Right hindlimb (tissue), 1 donor: ENCODE measurements around the gene FAM170B.
A peak's percentile ranks its signal among the peaks of the same experiment; 100 is the strongest.

Source experiments
- DNase-seq: peaks from one replicate; pipeline ENCODE4 v3.0.0-alpha.2; 2018

The FAM170B gene

GRCh38 chr10:49119746-49120145 lies 14.1 kb downstream of the FAM170B start:
- no peak for DNase-seq

DNA sequence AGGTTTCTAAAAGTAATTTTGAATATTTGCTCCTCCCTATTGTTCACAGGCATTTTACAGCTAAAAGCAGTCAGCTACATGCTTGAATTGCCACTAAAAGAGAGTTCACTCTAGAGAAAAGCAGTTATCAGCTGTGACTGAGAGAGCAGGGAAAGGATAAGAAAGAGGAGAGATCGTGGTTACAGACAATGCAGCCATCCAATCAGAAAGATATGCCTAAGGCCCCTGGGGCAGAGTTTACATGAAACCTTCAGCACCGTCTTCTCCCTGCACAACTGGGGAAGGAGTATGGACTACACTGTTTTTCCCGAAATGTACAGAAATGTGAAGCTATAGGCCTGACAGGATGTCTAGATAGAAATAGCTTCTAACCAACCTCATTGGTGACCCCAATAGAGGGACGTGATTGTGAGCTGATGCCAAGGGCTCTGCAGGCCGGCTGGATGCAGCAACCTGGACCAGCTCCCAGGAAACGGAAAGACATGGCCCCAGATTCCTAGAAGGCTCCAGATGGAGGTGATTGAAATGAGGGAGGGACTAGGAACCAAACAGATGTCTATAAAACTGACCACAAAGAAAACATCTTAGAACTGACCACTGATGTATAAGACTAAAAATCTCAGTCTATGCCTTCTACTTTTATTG lies 15.3 kb downstream of the FAM170B start:
- DNase-seq: no peak

GRCh38 chr10:49117376-49118070 lies 16.3 kb downstream of the FAM170B start:
- DNase-seq: no peak

- DNase-seq: no peak
Observed at GRCh38 chr10:49116509-49117375, 17.1 kb downstream of the FAM170B start.

DNA sequence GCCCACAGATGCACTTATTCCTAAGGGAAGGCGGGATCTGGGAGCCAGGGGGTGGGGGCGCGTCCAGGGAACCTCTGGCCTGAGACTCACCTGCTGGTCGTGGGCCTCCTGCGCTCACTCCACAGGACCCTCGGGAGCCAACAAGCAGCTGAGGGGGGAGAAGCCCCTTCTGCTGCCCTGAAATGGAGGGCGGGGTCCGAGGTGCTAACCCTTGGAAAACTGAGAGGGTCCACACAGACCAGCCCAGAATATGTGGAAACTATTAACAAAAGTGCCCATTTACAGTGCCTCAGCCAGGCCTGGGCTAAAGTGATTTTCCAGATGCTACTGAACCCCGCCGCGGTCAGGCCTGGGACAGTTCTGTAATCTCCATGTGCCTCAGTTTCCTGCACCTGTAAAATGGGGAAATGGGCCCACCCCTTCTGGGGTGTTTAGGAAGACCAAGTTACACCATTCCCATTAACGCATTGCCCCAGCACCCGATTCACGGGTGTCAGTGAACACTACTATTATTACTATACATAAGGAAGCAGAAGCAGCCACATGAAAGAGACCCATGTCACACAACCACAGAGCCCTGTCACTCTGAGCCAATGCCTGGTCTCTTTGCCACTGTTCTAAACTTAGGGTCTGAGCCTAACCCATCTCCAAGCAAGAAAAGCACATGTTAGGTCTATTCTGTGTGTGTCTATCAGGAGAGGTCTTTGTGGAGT lies 17.9 kb downstream of the FAM170B start:
- DNase-seq: no peak

DNA sequence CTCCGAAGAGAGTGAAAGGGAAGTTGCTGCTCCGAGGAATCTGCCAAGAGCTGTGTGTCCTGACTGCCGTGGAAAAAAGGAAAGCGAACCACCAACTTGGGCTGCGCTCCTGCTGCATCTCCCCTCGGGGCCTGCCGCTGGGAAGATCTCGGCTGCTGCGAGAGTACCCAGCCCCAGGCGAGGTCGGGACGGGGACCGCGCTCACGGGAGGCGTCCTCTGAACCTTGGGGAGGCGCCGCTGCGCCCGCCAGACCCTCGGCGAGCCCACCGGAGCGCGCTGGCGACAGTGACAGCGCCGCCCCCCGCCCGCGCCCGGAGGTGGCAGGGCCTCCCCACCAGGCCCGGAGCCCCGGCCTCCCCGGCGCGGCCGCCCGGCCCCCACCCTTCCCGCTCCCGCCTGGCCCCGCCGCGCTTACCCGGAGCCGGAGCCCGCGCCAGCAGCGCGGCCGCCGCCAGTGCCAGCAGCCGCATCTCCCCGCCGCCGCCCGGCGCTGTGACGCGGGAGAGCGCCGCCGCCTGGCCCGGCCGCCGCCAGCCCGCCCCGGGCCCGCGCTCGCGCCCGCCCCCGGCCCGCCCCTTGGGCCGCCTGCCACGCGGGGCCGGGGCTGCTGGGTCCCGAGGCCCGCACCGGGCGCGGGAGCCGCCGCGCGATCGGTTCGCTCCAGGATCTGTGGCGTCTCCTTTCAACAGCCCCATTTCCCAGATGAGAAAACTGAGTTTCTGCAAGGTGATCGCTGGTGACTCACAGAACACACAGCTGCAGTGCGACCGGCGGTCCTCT lies 18.6 kb downstream of the FAM170B start, which contains the start of gene VSTM4:
Gene VSTM4 (minus strand): TSS at position 508 of the 781 bp plus-strand sequence. CDS start 37 bp downstream, at position 471.
- peak; percentile 73 for DNase-seq

GRCh38 chr10:49114718-49115014 lies 19.2 kb downstream of the FAM170B start:
- DNase-seq: no peak

- no peak for DNase-seq
Observed at GRCh38 chr10:49113741-49114141, 20.1 kb downstream of the FAM170B start.

DNA sequence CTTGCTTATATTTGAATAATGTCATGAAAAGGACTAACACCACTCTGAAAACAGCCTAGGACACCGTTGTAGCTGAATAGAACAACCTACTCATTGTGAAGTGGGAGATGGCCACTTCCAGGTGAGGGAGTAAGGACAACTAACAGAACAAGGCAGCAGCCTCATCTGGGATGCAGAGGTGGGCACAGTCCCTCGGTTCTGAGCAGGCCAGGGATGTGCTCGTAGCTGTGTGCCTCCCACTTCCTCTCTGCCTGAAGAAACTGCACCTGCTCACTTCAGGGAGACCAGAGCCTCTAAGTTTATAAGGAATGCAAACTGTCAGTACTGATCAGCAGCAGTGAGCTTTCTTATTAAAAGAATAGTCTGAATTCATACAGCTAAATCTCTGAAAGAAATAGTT lies 21.0 kb downstream of the FAM170B start:
- DNase-seq: no peak

DNA sequence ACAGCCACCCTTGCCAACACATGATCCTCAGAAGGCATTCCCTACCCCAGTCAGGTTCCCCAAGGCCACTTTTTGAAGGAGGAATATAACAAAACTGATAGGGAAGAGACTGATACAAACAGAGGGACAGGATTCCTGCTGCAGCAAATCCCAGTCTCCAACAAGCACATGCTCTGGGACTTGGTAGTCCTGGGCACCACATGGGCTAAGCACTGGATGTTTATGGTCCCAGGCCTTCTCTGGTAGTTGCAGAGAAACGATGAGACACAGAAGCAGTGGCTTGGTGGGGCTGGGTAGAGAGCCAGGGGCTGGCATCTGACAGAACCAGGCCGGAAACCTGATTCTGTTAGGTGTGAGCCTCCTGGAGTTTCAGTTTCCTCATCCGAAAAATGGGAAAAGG lies 21.7 kb downstream of the FAM170B start:
- no peak for DNase-seq

GRCh38 chr10:49111320-49111698 lies 22.5 kb downstream of the FAM170B start:
- no peak for DNase-seq

DNA sequence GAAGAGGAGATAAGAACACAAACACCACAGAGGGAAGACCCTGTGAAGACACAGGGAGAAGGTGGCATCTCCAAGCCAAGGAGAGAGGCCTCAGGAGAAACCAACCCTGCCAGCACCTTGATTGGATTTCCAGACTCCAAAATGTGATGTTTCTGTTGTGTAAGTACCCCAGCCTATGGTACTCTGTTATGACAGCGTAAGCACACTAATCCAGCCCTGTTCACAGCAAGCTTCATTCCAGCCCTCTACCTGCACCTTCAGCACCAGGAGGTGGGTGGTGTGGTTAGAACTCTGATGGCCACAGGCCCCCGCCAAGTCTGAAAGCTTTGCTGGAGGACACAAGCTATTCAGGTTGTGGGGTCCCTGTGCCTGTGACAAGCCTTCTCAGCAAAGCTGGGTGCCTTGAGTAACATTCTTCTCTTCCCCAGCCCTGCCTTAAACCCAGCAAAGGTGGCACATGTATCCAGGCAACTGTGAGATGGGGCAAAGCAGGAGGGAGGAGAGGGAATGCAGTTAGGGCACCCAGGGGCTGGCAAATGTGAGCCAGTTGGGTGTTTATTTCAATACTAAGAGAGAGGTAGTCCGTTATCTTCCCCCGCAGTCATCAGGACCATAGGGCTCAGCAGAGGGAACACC lies 23.0 kb downstream of the FAM170B start:
- no peak for DNase-seq

DNA sequence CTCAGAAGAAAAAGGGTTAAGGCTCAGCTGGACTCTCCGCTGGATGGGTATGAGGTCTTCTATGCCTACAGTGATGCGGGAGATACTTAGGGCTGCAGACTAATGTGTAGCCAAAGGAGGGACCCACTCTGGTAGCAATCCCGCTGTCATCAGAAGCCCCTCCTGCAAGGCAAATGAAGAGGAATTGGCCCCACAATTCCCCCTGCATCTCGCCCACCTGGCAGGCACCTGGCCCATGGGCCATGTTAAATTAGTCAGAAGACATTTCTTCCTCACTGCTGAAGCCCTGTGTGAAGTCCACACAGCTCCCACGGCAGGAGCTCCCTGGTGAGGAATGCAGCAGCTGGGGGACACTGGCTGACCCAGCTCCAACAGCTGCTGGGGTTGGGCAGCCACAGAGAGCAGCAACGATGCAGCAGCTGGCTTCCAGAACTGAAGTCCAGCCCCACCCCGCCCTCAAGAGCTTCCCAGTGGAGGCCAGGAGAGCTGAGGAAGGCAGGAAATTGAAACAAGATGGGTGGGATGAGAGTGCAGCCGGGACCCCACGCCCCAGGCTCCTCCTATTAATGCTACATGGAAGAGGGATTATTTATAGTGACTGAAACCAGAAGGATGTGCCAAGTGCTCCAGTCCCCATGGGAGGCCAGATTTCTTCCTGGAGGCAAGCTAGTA lies 24.0 kb downstream of the FAM170B start:
- peak; percentile 94 for DNase-seq

DNA sequence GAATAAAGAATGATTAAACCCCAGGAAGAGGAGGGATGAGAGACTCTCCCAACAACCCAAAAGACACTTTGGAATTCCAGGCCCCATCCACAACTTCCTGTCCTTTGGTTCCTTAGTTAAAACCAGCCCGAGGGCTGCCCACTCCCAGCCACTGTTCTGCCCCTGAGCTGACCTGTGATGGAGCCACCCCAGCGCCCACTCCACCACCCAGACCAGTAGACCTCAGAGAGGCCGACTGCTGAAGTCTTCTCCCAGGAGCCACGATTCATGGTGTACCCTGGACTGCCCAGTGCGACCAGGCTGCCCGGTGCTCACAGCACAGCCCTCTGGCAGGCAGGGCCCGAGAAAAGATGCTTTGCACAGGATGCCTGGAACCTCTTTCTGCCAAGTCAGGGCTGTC lies 25.2 kb downstream of the FAM170B start:
- DNase-seq: no peak

DNA sequence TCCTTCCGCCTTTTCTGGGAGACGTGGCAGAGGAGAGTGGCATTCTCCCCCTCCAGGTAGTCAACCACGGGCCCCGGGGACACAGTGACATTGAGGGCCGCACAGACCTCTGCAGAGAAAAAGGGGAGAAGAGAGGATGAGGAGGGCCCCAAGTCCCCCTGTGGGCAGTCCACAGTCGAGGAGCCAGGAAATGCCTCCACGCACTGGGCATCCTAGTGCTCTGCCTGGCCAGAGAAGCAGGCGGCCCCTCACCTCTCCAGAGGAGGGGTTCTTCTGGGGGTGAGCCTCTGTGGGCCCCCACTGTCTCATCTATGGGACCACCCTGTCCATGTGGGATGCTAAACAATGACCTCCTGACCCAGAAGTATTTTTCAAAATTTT lies 25.9 kb downstream of the FAM170B start:
- no peak for DNase-seq

- DNase-seq: no peak
Observed at GRCh38 chr10:49107111-49107886, 26.5 kb downstream of the FAM170B start.

DNA sequence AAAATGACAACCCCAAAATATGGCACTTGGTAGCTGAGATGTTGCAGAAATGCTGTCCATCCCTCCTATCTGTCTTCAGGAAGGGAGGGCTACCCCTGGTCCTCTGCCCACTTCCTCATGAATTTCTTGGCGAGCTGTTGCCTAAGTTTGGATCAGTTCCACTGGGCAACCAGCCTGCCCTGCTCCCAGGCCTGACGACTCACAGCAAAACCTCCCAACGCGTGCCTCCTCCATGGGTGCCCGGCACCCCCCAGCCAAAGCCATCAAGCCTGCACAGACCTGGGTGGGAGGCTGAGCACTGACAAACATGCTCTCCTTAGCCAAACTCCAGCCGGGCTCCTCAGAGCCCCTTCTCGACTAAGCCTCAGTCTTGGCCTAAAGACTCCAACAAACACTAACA lies 27.4 kb downstream of the FAM170B start:
- no peak for DNase-seq

DNA sequence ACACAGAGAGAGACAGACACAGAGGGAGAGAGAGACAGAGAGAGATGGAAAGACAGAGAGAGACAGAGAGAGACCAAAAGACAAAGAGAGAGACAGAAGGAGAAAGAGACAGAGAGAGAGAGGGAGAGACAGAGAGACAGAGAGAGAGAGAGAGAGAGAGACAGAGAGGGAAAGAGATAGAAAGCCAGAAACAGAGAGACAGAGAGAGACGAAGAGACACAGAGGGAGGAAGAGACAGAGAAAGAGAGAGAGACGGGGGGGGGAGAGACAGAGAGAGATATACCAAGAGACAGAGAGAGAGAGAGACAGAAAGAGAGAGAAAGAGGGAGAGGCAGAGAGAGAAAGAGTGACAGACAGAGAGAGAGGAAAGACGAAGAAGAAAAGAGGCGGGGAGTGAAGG lies 28.7 kb downstream of the FAM170B start:
- DNase-seq: no peak

DNA sequence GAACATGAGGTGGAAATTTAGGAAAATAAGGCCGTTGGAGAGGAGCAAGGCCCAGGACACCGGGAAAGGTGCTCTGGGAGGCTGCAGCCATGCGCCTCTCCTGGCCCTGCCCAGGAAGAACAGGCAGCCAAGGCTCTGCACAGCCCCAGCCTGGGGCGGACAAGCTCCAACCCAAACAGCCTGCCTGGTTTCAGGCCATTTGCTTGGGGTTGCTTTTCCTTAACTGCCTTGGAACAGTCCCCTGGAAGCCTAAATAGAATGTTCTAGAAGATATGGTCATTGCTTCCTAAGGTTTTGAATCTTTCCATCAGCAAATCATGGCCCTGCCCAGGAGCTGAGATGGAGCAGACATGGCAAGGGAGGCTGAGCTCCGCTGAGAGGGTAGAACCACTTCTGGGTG lies 29.5 kb downstream of the FAM170B start:
- DNase-seq: no peak

DNA sequence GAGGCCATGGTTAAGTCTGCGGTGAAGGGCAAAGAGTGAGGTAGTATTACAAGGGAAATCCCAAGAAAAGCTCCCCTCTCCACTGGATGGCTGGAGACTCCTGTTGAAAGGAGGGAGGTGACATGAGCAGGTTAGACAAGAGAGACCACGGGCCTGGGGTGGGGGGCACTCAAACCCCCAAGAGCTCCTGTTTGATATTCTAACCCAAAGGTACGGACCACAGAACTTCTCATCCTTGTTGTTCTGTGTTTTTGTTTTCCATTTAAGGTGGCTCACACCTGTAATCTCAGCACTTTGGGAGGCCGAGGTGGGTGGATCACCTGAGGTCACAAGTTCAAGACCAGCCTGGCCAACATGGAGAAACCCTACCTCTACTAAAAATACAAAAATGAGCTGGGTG lies 30.1 kb downstream of the FAM170B start:
- no peak for DNase-seq

GRCh38 chr10:49099046-49099445 lies 34.8 kb downstream of the FAM170B start:
- DNase-seq: no peak
